NAMALWA (cell line): ENCODE measurements around the gene CCDC28A.
A peak's percentile ranks its signal among the peaks of the same experiment; 100 is the strongest.

Source experiments
- DNase-seq: peaks from one replicate; pipeline ENCODE4 v3.0.0-alpha.2; 2015; ENCODE audit warnings: low spot score

The CCDC28A gene

DNA sequence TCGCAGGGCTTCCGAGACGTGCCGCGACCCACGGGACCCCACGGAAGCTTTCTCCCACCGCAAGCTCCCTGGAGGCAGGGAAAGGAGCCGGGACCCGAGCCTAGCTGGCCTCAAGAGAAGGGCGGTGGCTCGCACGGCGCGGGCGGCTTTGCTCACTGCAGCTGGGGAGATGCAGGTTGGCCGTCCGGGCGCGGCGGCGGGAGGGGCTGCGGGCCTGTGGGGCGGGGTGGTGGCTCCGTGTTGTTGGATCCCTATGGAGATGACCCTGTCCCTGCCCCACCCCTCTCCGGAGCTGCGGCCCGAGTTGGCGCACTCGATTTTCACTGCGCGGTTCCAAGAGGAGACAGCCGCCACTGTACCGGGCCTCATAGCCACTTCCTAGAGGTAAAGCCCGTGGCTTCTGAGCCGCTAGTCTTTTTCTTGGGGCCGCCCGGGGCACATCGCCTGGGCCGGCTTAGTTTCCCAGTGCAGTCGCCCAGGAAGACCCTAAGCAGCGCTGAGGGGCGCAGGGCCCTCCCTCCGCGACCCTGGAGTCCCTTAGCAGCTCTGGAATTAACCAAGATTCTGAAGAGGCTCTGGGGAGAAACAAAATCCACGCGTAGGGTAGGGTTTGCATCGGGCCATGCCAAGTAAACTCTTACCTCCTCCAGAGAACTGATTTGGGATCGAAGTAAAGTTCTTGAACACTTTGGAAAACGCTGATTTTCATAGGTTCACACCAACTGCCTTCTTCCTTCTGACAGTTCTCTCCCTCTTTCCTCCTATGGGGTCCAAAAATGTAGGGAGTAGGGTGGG, 22.4 kb downstream of the CCDC28A start, which contains the start of gene ECT2L:
Gene ECT2L (plus strand): TSS at position 279 of the 795 bp plus-strand sequence. CDS start 17,188 bp downstream, outside the sequence.
- DNase-seq: no peak

- no peak for DNase-seq
Measured at GRCh38 chr6:138796771-138797170, 23.2 kb downstream of the CCDC28A start.

- DNase-seq: no peak
Measured at GRCh38 chr6:138797806-138798446, 24.4 kb downstream of the CCDC28A start.

DNA sequence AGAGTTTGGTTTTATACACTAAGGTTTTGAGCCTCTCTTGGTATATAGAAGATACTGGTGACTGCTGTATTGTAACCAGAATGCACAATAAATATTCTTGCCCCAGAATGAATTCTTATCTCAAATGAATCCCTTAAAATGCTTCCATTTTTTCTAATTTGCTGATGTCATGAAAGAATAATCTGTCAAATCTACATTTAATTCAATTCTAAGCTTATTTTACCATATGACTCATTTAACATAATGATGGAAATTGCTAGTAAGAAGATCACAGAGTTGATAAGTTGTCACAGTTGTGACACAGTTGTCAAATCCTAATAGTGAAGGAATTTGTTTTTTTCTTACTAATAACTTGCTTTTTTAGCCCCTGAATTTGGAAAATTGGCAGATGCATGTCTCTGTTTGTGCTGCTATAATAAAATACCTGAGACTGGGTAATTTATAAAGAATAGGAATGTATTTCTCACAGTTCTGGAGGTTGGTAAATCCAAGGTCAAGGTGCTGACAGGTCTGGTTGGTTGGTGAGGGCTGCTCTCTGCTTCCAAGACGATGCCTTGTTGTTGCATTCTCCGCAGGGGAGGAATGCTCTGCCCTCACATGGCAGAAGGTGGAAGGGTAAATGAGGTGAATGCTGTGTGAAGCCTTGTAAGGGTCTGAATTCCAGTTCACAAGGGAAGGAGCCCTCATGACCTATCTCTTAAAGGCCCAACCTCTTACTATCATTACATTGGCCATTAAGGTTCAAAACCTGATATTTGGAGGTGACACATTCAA, 27.0 kb downstream of the CCDC28A start:
- no peak for DNase-seq

- DNase-seq: no peak
Measured at GRCh38 chr6:138803331-138803730, 29.8 kb downstream of the CCDC28A start.

DNA sequence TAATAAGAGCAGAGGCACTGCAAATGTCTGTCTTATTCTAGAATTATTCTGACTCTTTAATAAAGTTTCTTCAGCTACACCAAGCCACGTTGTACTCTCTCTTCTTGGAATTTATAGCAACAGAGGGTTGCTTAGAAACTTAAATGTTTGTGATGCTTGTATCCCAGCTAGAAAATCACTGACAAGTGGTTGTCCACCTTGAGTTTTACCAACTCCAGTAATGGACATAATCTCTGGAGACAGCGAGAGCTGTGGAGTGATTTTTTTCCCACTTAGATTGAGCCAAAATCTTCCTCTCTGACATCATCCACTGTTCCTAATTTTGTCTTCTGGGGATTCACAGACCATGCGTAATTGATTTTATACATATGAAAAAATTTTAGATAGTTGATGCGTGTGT, 30.3 kb downstream of the CCDC28A start:
- no peak for DNase-seq

DNA sequence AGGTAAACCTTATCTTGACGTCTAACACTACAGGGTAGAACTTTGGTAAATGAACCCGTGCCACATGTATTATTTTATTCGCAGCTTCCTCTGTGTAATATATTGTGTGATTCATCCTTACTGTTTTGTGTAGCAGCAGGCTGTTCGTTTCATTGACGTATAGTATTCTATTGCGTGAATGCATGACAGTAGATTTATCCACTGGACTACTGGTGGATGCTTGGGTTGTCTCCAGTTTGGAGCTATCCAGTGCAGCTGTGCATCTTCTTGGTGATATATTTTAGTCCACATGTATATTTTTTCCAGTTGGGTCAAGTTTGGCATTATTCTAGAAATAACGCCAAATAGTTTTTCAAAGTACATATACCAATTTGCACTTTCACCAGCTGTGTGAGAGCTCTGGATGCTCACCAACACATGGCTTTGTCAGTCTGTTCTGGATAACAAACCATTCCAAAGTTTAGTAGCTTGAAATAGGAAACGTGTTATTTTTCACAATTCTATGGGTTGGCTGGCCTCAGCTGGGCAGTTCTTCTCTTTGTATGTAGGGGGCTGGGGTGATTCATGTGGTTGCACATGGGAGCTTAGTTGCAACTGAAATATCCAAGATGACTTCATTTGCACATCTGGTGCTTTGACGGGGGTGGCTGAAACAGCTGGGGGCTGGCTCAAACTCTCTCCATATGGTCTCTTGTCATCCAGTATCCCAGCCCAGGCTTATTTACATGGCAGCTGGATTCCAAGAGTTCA, 31.6 kb downstream of the CCDC28A start:
- peak; percentile 30 for DNase-seq

- no peak for DNase-seq
Measured at GRCh38 chr6:138806889-138807288, 33.3 kb downstream of the CCDC28A start.

DNA sequence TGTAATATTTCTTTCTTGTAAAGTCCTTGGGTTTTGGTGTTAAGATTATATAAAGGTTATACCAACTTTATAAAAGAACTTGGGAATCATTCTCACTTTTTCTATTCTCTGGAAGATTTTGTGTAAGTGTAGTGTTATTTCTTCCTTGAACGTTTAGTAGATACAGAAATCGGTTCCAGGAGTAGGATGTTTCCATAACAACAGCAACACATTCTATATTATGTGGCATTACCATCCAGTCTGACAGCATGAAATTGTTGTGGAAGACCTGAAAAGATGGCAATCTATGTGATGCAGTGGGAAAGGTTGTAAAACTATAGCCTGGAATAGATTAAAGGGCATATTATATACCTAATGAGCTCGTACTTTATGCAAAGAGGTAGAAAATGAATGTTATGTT, 36.1 kb downstream of the CCDC28A start:
- no peak for DNase-seq

GRCh38 chr6:138811866-138812265, 38.3 kb downstream of the CCDC28A start:
- no peak for DNase-seq

GRCh38 chr6:138814179-138814834, 40.7 kb downstream of the CCDC28A start:
- DNase-seq: no peak

DNA sequence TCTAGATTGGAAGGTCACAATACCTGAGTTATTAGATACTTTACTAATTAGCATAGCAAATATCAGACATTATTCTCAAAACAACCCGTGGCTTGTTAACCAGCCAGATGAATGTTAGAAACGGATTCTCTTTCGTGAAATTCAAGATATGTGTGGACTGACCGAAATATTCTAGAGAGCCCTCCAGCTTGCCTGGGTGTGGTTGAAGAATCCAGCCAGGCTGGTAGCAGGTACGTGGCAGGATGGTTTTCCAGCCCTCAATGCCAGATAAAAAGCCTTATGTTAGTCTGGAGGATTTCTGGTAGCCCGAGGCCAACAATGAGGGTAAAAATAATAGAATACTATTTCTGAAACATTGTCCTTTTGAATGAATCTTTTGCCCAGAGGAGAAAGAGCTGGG, 41.7 kb downstream of the CCDC28A start:
- DNase-seq: no peak

DNA sequence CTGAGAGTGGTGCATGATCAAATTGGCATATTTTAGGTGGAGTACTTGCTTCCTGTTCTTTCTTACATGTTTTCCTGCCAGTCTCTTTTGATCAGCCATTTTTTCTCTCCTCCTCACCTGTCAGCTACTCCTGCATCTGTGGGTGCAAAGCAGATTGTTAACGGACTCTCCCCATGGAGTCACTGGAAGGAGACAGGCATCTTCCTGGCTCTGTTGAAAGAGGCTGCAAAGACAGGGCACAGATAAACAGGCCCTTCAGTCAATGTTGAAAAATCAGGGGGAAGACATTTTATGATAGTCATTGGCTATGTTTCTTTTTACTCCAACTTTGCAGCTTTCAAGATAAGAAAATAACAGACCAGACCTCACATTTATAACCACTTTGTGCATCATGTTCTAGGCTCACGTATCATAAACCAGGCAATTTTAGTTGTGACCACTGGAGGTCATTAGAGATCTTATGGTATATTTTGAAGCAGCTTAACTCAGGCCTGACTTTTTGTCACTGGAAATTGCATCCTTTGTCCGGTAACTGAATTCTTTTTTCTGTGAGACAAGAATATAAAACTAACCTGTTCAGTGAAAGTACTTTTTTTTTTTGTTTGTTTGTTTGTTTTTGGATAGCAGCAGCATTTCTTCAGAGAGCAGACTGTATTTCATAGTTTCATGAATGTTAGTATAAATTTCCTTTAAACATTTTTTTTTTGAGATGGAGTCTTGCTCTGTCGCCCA, 42.4 kb downstream of the CCDC28A start:
- peak; percentile 77 for DNase-seq

GRCh38 chr6:138817799-138818198, 44.2 kb downstream of the CCDC28A start:
- no peak for DNase-seq

GRCh38 chr6:138818496-138819194, 45.1 kb downstream of the CCDC28A start:
- DNase-seq: no peak

DNA sequence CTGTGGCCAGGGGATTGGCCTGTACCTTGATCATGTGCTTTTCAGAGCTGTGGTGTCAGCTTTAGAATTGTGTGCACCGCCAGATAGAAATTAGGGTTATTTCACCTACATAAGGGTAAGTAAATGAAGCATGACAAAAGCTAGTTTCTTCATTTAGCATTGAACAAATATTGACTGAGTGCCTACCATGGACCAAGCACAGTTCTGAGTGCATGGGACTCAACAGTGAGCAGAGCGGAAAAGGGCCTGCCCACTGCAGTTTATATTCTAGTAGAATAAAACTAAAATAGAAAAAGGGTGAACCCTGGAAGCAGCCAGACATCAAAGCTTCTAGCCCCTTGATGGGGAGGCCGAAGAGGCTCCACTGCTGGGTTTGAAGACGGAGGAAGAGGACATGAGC, 48.0 kb downstream of the CCDC28A start:
- no peak for DNase-seq

GRCh38 chr6:138824482-138825144, 51.0 kb downstream of the CCDC28A start:
- no peak for DNase-seq

DNA sequence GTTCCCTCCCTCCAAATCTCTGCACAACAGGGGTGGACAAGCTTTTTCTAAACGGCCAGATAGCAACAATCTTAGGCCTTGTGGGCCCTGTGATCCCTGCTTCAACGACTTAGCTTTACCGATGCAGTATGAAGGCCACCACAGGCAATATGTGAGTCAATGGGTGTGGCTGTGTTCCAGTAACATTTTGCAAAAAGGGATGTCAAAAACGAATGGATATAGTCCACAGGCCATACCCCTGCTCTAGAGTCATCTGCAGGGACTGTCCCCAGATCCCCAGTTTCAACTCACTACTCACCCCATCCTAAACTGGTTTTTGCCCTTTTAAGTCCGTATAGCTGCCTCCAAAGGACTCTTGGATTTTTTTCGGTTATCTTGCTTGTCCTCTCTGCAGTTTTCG, 56.7 kb downstream of the CCDC28A start:
- no peak for DNase-seq

GRCh38 chr6:138832182-138832581, 58.6 kb downstream of the CCDC28A start:
- DNase-seq: no peak
